ENCODE measurements around the gene RASSF10.

Gene RASSF10

DNA sequence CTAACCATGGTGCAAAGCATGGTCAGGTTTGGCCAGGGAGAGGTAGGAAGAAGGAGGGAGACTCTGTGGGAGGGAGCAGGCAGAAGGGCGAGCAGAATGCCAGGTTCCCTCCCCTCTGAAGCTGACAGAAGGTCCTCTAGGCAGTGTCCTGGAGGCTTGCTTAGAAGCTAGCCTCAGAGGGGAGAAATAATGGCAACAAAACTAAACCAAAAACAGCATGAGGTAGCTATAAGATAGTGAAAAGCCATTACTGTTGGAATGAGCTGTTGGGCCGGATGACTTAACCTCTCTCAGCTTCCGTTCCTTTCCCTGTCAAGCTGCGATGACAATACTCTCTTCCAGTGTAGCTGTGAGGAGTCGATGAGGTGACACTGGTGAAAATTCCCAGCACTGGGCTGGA, 36.6 kb downstream of the RASSF10 start:
- no peak overlapping the region for H2BK5ac ChIP-seq (ENCODE audit: low read length)
- H3K9ac ChIP-seq (ENCODE audit: low read depth, low read length, poor library complexity) = no peak overlapping the region
- H3K14ac ChIP-seq (ENCODE audit: low read length) = no peak overlapping the region
- no peak overlapping the region for H2BK12ac ChIP-seq (ENCODE audit: low read length)
- no peak overlapping the region for H3K4me3 ChIP-seq (ENCODE audit: low read length in 2 of 2)
- no peak overlapping the region for H3K23ac ChIP-seq (ENCODE audit: low read depth, low read length, poor library complexity)
- no peak for DNase-seq (ENCODE audit: low spot score)
- H3K36me3 ChIP-seq (replicated peaks in 1 of 2; ENCODE audit: control insufficient read depth in 2 of 2, insufficient read depth in 2 of 2, low read length in 2 of 2) = no peaks in the 10 kb centered on the region
- no peak overlapping the region for H3K4me2 ChIP-seq (ENCODE audit: insufficient read depth, low read length, poor library complexity, severe bottlenecking)
- H4K91ac ChIP-seq (ENCODE audit: low read depth, low read length, poor library complexity) = no peak overlapping the region
- no peak overlapping the region for H3K18ac ChIP-seq (ENCODE audit: low read length)
- H3K4me1 ChIP-seq (ENCODE audit: control insufficient read depth in 2 of 2, insufficient read depth in 1 of 2, low read depth in 1 of 2, low read length in 2 of 2) = peaks cover 0 to 11% of the 10 kb centered on the region in 2 donors
- H2AFZ ChIP-seq (ENCODE audit: low read length) = no peak overlapping the region
- WGBS, 2 donors (ENCODE audit: extremely low coverage in 2 of 2, insufficient read length in 2 of 2, insufficient replicate concordance in 1 of 2) = no CpG with 5 or more reads among the region's 5 CpGs
- no peak overlapping the region for H2BK15ac ChIP-seq (ENCODE audit: low read length)
- no peaks in the 10 kb centered on the region for H3K79me1 ChIP-seq (ENCODE audit: low read depth, low read length)
- no peak overlapping the region for H2AK5ac ChIP-seq (ENCODE audit: low read depth, low read length)
- no peak overlapping the region for H2BK120ac ChIP-seq (ENCODE audit: low read depth, low read length)
- no peak overlapping the region for H4K8ac ChIP-seq (ENCODE audit: low read depth, low read length)
- no peak overlapping the region for H3K4ac ChIP-seq (ENCODE audit: low read length)
- H3K27ac ChIP-seq (replicated peaks; ENCODE audit: low read length) = no peak overlapping the region
- H3K27me3 ChIP-seq (ENCODE audit: control insufficient read depth in 3 of 3, insufficient read depth in 3 of 3, low read depth in 1 of 3, low read length in 3 of 3) = no peaks in the 10 kb centered on the region
- peaks cover 3% of the 10 kb centered on the region in 2 donors for H3K9me3 ChIP-seq (replicated peaks in 1 of 2; ENCODE audit: control insufficient read depth in 2 of 2, insufficient read depth in 1 of 2, low read depth in 1 of 2, low read length in 2 of 2)

DNA sequence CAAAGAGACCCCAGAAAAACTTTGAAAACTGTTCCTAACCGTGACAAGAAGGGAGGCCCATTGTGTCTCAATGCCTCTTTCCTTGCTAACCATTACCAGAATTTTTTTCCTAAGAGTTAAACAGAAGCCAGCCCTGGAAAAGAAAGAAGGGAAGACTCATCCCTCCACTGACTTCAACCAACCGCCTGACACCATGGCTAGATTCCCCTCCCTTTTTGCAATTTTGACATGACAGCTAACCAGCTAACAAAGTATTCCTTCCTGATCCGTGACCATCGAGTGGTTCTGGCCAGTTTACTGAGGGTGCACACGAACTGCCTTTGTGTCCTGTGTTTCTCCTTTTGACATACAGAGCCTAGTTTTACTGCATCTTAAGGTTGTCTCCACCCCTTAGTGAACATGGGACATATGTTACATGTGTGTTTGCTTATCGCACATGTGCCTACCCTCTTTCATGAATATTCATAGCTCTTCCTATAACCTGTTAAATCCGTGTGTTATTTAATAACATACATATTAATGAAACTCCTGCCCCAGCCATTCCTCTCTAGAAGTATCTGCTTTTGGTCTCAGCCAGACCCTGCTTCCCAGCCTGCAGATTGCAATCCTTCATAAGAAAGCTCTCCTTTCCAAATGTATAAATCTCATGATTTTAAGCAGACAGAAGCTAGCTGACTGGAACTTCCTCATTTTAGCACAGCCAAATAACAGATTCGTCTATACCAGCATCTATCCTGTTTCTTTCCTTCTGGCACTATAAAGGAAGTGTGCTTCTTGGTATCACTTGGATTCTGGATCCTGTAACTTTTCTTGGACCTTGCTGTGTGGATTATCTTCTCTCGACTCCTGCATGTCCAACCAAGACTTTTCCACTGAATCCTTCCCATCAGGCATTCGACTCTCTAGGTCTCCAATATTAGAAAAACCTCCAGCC, 37.8 kb downstream of the RASSF10 start:
- no peak overlapping the region for H2BK12ac ChIP-seq (ENCODE audit: low read length)
- no peak overlapping the region for H2BK5ac ChIP-seq (ENCODE audit: low read length)
- no peak overlapping the region for H3K18ac ChIP-seq (ENCODE audit: low read length)
- H3K4me1 ChIP-seq (ENCODE audit: control insufficient read depth in 2 of 2, insufficient read depth in 1 of 2, low read depth in 1 of 2, low read length in 2 of 2) = peaks cover 0 to 11% of the 10 kb centered on the region in 2 donors
- no peak for DNase-seq (ENCODE audit: low spot score)
- no peak overlapping the region for H2BK120ac ChIP-seq (ENCODE audit: low read depth, low read length)
- peaks cover 3% of the 10 kb centered on the region in 2 donors for H3K9me3 ChIP-seq (replicated peaks in 1 of 2; ENCODE audit: control insufficient read depth in 2 of 2, insufficient read depth in 1 of 2, low read depth in 1 of 2, low read length in 2 of 2)
- no peak overlapping the region for H3K14ac ChIP-seq (ENCODE audit: low read length)
- H2AFZ ChIP-seq (ENCODE audit: low read length) = no peak overlapping the region
- H2AK5ac ChIP-seq (ENCODE audit: low read depth, low read length) = no peak overlapping the region
- H3K79me1 ChIP-seq (ENCODE audit: low read depth, low read length) = no peaks in the 10 kb centered on the region
- H3K4me3 ChIP-seq (ENCODE audit: low read length in 2 of 2) = no peak overlapping the region
- no peak overlapping the region for H3K4me2 ChIP-seq (ENCODE audit: insufficient read depth, low read length, poor library complexity, severe bottlenecking)
- no peak overlapping the region for H4K91ac ChIP-seq (ENCODE audit: low read depth, low read length, poor library complexity)
- no peak overlapping the region for H2BK15ac ChIP-seq (ENCODE audit: low read length)
- no peak overlapping the region for H3K23ac ChIP-seq (ENCODE audit: low read depth, low read length, poor library complexity)
- no peak overlapping the region for H3K9ac ChIP-seq (ENCODE audit: low read depth, low read length, poor library complexity)
- no peaks in the 10 kb centered on the region for H3K27me3 ChIP-seq (ENCODE audit: control insufficient read depth in 3 of 3, insufficient read depth in 3 of 3, low read depth in 1 of 3, low read length in 3 of 3)
- H3K27ac ChIP-seq (replicated peaks; ENCODE audit: low read length) = no peak overlapping the region
- no peaks in the 10 kb centered on the region for H3K36me3 ChIP-seq (replicated peaks in 1 of 2; ENCODE audit: control insufficient read depth in 2 of 2, insufficient read depth in 2 of 2, low read length in 2 of 2)
- H3K4ac ChIP-seq (ENCODE audit: low read length) = no peak overlapping the region
- no CpG with 5 or more reads among the region's 10 CpGs for WGBS, 2 donors (ENCODE audit: extremely low coverage in 2 of 2, insufficient read length in 2 of 2, insufficient replicate concordance in 1 of 2)
- no peak overlapping the region for H4K8ac ChIP-seq (ENCODE audit: low read depth, low read length)

DNA sequence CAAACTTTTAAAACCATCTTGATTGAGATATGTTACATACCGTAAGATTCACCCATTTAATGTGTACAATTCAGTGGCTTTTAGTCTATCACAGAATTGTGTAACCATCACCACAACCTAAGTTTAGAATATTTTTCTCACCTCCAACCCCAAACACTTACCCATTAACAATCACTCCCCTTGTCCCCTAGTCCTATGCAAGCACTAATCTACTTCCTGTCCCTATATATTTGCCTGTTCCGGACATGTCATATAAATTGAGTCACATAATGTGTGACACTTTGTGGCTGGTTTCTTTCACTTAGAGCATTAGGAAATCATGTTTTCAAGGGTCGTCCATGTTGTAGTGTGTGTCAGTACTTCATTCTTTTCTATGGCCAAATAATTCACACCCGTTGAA, 38.8 kb downstream of the RASSF10 start:
- H3K9ac ChIP-seq (ENCODE audit: low read depth, low read length, poor library complexity) = no peak overlapping the region
- no peak overlapping the region for H2AK5ac ChIP-seq (ENCODE audit: low read depth, low read length)
- H2BK15ac ChIP-seq (ENCODE audit: low read length) = no peak overlapping the region
- H3K27me3 ChIP-seq (ENCODE audit: control insufficient read depth in 3 of 3, insufficient read depth in 3 of 3, low read depth in 1 of 3, low read length in 3 of 3) = no peaks in the 10 kb centered on the region
- no peak overlapping the region for H2BK12ac ChIP-seq (ENCODE audit: low read length)
- H3K23ac ChIP-seq (ENCODE audit: low read depth, low read length, poor library complexity) = no peak overlapping the region
- no peak for DNase-seq (ENCODE audit: low spot score)
- no peak overlapping the region for H3K4ac ChIP-seq (ENCODE audit: low read length)
- no peak overlapping the region for H3K18ac ChIP-seq (ENCODE audit: low read length)
- no peak overlapping the region for H2AFZ ChIP-seq (ENCODE audit: low read length)
- H3K4me2 ChIP-seq (ENCODE audit: insufficient read depth, low read length, poor library complexity, severe bottlenecking) = no peak overlapping the region
- H3K27ac ChIP-seq (replicated peaks; ENCODE audit: low read length) = no peak overlapping the region
- H4K91ac ChIP-seq (ENCODE audit: low read depth, low read length, poor library complexity) = no peak overlapping the region
- no peak overlapping the region for H4K8ac ChIP-seq (ENCODE audit: low read depth, low read length)
- H3K36me3 ChIP-seq (replicated peaks in 1 of 2; ENCODE audit: control insufficient read depth in 2 of 2, insufficient read depth in 2 of 2, low read length in 2 of 2) = no peaks in the 10 kb centered on the region
- WGBS, 2 donors (ENCODE audit: extremely low coverage in 2 of 2, insufficient read length in 2 of 2, insufficient replicate concordance in 1 of 2) = no CpG with 5 or more reads among the region's 4 CpGs
- no peaks in the 10 kb centered on the region for H3K79me1 ChIP-seq (ENCODE audit: low read depth, low read length)
- H3K4me3 ChIP-seq (ENCODE audit: low read length in 2 of 2) = no peak overlapping the region
- no peak overlapping the region for H2BK5ac ChIP-seq (ENCODE audit: low read length)
- no peak overlapping the region for H3K14ac ChIP-seq (ENCODE audit: low read length)
- peaks cover 0 to 9% of the 10 kb centered on the region in 2 donors for H3K4me1 ChIP-seq (ENCODE audit: control insufficient read depth in 2 of 2, insufficient read depth in 1 of 2, low read depth in 1 of 2, low read length in 2 of 2)
- H3K9me3 ChIP-seq (replicated peaks in 1 of 2; ENCODE audit: control insufficient read depth in 2 of 2, insufficient read depth in 1 of 2, low read depth in 1 of 2, low read length in 2 of 2) = peaks cover 3% of the 10 kb centered on the region in 2 donors
- no peak overlapping the region for H2BK120ac ChIP-seq (ENCODE audit: low read depth, low read length)

DNA sequence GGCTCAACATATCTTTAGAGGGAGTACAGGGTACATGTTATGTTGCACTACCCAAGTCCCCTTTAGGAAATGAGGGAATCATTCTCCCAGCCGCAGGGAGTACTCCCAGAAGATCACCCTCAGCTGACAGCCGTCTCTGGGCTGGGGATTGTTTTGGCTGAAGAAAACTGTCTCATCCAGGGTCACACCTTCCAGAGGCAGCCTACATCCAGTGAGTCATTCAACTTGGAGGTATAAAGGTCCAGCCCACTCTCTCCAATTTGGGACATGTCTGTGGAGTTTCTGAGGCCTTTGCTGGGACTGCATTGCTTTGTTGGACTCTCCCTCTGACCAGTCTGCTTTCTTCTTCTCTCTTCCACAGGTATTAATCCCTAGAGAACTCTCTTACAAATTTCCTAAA, 42.1 kb downstream of the RASSF10 start:
- no peak for DNase-seq (ENCODE audit: low spot score)
- Histone ChIP-seq H2AK5ac (ENCODE audit: low read depth, low read length) (no peak overlapping the region), H3K79me1 (ENCODE audit: low read depth, low read length) (no peaks in the 10 kb centered on the region), H3K27ac (replicated peaks; ENCODE audit: low read length) (no peak overlapping the region), H3K9me3 (replicated peaks in 1 of 2; ENCODE audit: control insufficient read depth in 2 of 2, insufficient read depth in 1 of 2, low read depth in 1 of 2, low read length in 2 of 2) (peaks cover 3% of the 10 kb centered on the region in 2 donors), H3K4ac (ENCODE audit: low read length) (no peak overlapping the region), H2BK12ac (ENCODE audit: low read length) (no peak overlapping the region), H3K14ac (ENCODE audit: low read length) (no peak overlapping the region), H3K9ac (ENCODE audit: low read depth, low read length, poor library complexity) (no peak overlapping the region), H3K27me3 (ENCODE audit: control insufficient read depth in 3 of 3, insufficient read depth in 3 of 3, low read depth in 1 of 3, low read length in 3 of 3) (no peaks in the 10 kb centered on the region), H2BK15ac (ENCODE audit: low read length) (no peak overlapping the region), H3K23ac (ENCODE audit: low read depth, low read length, poor library complexity) (no peak overlapping the region), H2BK5ac (ENCODE audit: low read length) (no peak overlapping the region), H2BK120ac (ENCODE audit: low read depth, low read length) (no peak overlapping the region), H2AFZ (ENCODE audit: low read length) (no peak overlapping the region), H3K4me1 (ENCODE audit: control insufficient read depth in 2 of 2, insufficient read depth in 1 of 2, low read depth in 1 of 2, low read length in 2 of 2) (no peaks in the 10 kb centered on the region), H3K36me3 (replicated peaks in 1 of 2; ENCODE audit: control insufficient read depth in 2 of 2, insufficient read depth in 2 of 2, low read length in 2 of 2) (no peaks in the 10 kb centered on the region), H3K4me3 (ENCODE audit: low read length in 2 of 2) (no peak overlapping the region), H4K8ac (ENCODE audit: low read depth, low read length) (no peak overlapping the region), H3K4me2 (ENCODE audit: insufficient read depth, low read length, poor library complexity, severe bottlenecking) (no peak overlapping the region), H4K91ac (ENCODE audit: low read depth, low read length, poor library complexity) (no peak overlapping the region), H3K18ac (ENCODE audit: low read length) (no peak overlapping the region)
- WGBS, 2 donors (ENCODE audit: extremely low coverage in 2 of 2, insufficient read length in 2 of 2, insufficient replicate concordance in 1 of 2) = no CpG with 5 or more reads among the region's 2 CpGs

Measured in neuronal stem cell (in vitro differentiated cells).